BLaER1 (cell line): ENCODE data around the gene EYS.

Experiments
- H3K27ac ChIP-seq: shearing (Covaris generic); formaldehyde crosslinking; 2 replicates; pipeline ENCODE4 v1.8.1; 2022
- H3K27me3 ChIP-seq: shearing (Covaris generic); formaldehyde crosslinking; 2 replicates; pipeline ENCODE4 v1.8.1; 2022
- H3K36me3 ChIP-seq: shearing (Covaris generic); formaldehyde crosslinking; 2 replicates; pipeline ENCODE4 v1.8.1; 2022
- H3K4me1 ChIP-seq: shearing (Covaris generic); formaldehyde crosslinking; 2 replicates; pipeline ENCODE4 v1.8.1; 2022
- H3K4me2 ChIP-seq: shearing (Covaris generic); formaldehyde crosslinking; 2 replicates; pipeline ENCODE4 v1.8.1; 2022
- H3K4me3 ChIP-seq: shearing (Covaris generic); formaldehyde crosslinking; 2 replicates; pipeline ENCODE4 v1.8.1; 2022
- H3K9ac ChIP-seq: shearing (Covaris generic); formaldehyde crosslinking; 2 replicates; pipeline ENCODE4 v1.8.1; 2022
- H3K9me3 ChIP-seq: shearing (Covaris generic); formaldehyde crosslinking; 2 replicates; pipeline ENCODE4 v1.8.1; 2022
- H4K20me1 ChIP-seq: shearing (Covaris generic); formaldehyde crosslinking; 2 replicates; pipeline ENCODE4 v1.8.1; 2022
- Cebpa-rat ChIP-seq: shearing (Covaris generic); IDR thresholded peaks from 2 replicates; pipeline ENCODE4 v1.8.1; 2022

Gene EYS

DNA sequence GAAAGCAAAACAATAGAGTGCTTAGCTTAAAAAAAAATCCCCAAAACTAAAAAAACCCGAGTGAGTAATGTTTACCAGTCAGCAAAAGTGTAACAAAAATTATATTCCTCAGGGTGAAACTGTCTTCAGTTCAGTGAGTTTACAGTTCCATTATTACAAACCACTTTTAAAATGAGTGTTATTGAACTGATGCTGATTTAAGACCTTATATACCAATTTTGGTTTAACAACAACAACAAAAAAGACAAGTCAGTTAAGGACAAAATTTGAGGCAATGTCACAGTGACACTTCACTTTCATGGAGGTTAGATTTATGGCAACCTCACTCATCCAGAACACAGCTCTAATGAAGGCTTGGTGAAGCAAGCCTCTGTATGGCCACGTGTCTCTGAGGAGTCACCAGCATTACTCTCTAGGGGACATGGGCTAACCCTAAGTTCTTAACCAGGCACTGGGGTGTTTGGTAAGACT is 1440.6 kb downstream of the EYS start:
- Histone ChIP-seq H3K4me2 (no peak overlapping the region), H3K4me1 (peaks cover 10% of the 10 kb centered on the region), H3K9ac (no peak overlapping the region), H3K27ac (no peak overlapping the region), H3K4me3 (no peak overlapping the region), H4K20me1 (no peaks in the 10 kb centered on the region), H3K36me3 (no peaks in the 10 kb centered on the region), H3K9me3 (no peaks in the 10 kb centered on the region), H3K27me3 (no peaks in the 10 kb centered on the region)
- no peak for TF ChIP-seq Cebpa-rat

DNA sequence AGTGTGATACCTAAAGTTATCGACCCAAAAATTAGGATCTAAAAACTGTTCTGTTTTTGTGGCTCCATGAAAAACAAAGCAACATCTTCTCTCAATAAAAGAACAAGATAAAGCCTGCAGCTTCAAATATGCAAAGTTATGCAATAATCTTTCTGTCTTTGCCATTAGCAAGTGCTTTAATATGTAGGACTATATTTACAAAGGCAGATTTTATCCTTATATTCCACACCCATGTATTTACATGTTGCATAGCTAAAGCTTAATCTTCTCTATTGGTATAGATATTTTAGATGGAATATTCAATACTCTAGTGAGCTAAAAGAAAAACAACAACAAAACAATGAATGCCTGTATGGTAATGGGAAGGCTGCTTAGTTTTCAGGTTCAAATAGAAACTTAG is 1443.2 kb downstream of the EYS start:
- Histone ChIP-seq H3K9ac (no peak overlapping the region), H3K27me3 (no peaks in the 10 kb centered on the region), H4K20me1 (no peaks in the 10 kb centered on the region), H3K36me3 (no peaks in the 10 kb centered on the region), H3K4me3 (no peak overlapping the region), H3K4me2 (no peak overlapping the region), H3K9me3 (no peaks in the 10 kb centered on the region), H3K4me1 (peaks cover 10% of the 10 kb centered on the region), H3K27ac (no peak overlapping the region)
- no peak for TF ChIP-seq Cebpa-rat

DNA sequence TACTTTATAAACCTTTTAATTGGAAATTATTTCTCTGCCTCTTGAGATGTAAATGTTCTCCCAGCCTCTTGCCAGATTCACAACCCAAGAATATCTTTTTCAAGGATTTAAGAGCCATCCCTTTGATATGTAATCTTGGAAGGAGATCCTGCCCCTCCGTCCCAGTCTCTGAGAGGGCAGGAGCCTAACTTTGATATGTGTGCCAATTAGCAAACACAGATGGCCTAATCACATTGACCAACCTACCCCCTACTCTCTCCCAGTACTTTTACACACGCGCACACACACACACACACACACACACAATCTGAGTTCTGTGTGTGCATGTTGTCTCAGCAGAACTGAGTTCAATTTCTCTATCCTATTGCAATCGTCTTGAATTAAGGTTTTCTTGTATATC is 1447.7 kb downstream of the EYS start:
- H3K9ac ChIP-seq = no peak overlapping the region
- H3K36me3 ChIP-seq = no peaks in the 10 kb centered on the region
- H3K9me3 ChIP-seq = no peaks in the 10 kb centered on the region
- no peak overlapping the region for H3K4me2 ChIP-seq
- no peaks in the 10 kb centered on the region for H4K20me1 ChIP-seq
- H3K4me1 ChIP-seq = 0 out of 2 replicates have a peak, but pooled peaks cover 4% of the 10 kb centered on the region
- H3K4me3 ChIP-seq = no peak overlapping the region
- no peak overlapping the region for H3K27ac ChIP-seq
- TF ChIP-seq Cebpa-rat = no peak
- no peaks in the 10 kb centered on the region for H3K27me3 ChIP-seq

DNA sequence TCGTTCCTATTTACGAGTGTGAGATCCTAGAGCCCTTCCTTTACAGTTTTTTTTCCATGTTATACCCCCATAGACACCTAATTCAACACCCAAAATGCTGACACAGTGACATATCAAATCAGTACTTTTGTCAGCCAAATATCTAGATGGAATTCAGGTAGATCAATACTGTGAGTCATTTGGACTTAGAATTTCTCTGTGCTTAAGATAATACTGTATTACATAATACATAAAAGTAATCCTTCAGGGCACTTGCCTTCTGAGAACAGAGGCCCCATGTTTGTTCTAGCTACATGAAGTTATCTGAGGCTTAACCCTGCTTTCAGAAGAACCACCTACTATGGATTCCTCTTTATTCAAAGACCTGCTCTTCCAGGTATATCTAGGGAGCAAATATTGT is 1448.3 kb downstream of the EYS start:
- Histone ChIP-seq H3K4me1 (0 out of 2 replicates have a peak, but pooled peaks cover 4% of the 10 kb centered on the region), H3K36me3 (no peaks in the 10 kb centered on the region), H3K9ac (no peak overlapping the region), H3K4me3 (no peak overlapping the region), H4K20me1 (no peaks in the 10 kb centered on the region), H3K27me3 (no peaks in the 10 kb centered on the region), H3K9me3 (no peaks in the 10 kb centered on the region), H3K4me2 (no peak overlapping the region), H3K27ac (no peak overlapping the region)
- no peak for TF ChIP-seq Cebpa-rat

DNA sequence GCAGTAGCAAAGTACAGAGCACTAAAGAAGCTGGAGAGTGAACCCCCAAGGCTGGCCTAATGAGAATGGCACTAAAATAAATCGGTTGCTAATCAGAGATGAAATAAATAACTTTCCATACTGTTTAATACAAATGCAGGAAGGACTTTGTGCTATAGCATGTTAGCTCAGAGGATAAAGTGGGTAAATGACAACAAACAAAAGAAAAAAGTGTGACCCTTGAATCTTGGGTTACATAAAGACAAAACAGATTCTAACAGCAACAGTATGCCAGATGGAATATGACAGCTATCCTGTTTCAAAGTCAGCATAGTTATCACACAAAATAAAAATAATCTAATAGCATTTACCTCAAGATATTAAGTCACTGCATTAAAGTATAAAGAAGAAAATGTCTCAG is 1448.7 kb downstream of the EYS start:
- Histone ChIP-seq H3K36me3 (no peaks in the 10 kb centered on the region), H3K9ac (no peak overlapping the region), H3K9me3 (no peaks in the 10 kb centered on the region), H3K4me2 (no peak overlapping the region), H4K20me1 (no peaks in the 10 kb centered on the region), H3K4me3 (no peak overlapping the region), H3K27ac (no peak overlapping the region), H3K27me3 (no peaks in the 10 kb centered on the region), H3K4me1 (0 out of 2 replicates have a peak, but pooled peaks cover 4% of the 10 kb centered on the region)
- no peak for TF ChIP-seq Cebpa-rat

DNA sequence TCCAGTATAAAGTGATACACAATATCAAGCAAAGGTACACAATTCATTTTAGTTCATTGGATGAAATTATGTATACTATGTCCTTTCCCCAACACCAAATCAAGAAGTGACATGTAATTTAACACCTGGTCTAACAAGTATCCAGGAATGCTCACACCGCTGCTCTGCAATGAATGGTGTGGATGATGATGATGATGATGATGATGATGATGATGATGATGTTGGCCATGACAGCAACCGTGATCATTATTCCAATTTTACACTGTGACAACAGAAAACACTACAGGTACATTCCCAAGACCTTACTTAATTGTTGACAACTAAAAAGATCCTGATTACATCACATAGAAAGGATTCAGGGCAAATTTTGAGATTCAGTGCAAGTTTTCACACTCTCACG is 1449.4 kb downstream of the EYS start:
- H3K4me1 ChIP-seq = 0 out of 2 replicates have a peak, but pooled peaks cover 3% of the 10 kb centered on the region

DNA sequence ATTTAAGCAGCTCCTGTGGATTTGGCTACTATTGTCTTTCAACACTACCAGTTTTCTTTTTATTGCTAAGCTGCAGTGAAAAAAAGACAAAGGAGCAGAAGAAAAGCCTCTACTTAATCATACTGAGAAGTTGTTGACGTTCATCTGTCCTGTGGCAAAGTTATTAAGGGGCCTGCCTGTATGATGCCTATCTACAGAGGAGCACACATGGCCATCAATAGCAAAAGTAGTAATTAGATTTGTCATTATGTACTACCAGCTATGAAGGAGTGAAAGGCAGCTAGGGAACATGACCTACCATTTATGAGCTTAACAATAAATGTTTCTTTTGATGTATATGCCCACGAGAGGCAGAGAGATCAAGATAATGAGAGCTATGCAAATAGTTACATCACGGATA is 1450.5 kb downstream of the EYS start:
- no peak overlapping the region for H3K4me3 ChIP-seq
- H3K27me3 ChIP-seq = no peaks in the 10 kb centered on the region
- no peaks in the 10 kb centered on the region for H3K9me3 ChIP-seq
- no peak overlapping the region for H3K9ac ChIP-seq
- no peak for TF ChIP-seq Cebpa-rat
- H4K20me1 ChIP-seq = no peaks in the 10 kb centered on the region
- no peak overlapping the region for H3K4me2 ChIP-seq
- no peaks in the 10 kb centered on the region for H3K4me1 ChIP-seq
- H3K27ac ChIP-seq = no peak overlapping the region
- H3K36me3 ChIP-seq = no peaks in the 10 kb centered on the region

More for the DNA sequence above, 1449.4 kb downstream of the EYS start:
- no peak overlapping the region for H3K27ac ChIP-seq
- no peak for TF ChIP-seq Cebpa-rat
- no peaks in the 10 kb centered on the region for H3K27me3 ChIP-seq
- no peak overlapping the region for H3K4me2 ChIP-seq
- no peaks in the 10 kb centered on the region for H3K9me3 ChIP-seq
- H3K9ac ChIP-seq = no peak overlapping the region
- no peaks in the 10 kb centered on the region for H3K36me3 ChIP-seq
- no peaks in the 10 kb centered on the region for H4K20me1 ChIP-seq
- H3K4me3 ChIP-seq = no peak overlapping the region

DNA sequence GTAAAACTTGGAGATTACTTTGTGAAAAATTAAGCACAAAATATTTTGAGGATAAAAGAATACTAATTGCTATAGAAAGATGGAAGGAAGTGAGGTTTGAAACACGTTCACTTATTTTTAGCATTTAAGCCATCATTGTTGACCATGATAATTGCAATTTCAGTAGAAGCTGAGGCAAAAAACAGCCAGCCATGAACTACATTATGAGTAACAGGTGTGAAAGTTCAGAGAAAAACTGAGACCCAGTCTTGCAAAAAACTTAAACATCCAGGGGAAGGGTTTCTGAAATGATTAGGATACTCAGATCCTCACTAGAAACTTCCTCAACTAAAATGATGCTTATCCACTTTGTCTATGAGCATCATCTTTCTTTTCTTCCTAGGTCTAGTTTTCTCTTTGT is 1452.0 kb downstream of the EYS start:
- TF ChIP-seq Cebpa-rat = no peak
- H3K9ac ChIP-seq = no peak overlapping the region
- H3K4me1 ChIP-seq = no peaks in the 10 kb centered on the region
- H3K27ac ChIP-seq = no peak overlapping the region
- H3K4me2 ChIP-seq = no peak overlapping the region
- H4K20me1 ChIP-seq = no peaks in the 10 kb centered on the region
- no peaks in the 10 kb centered on the region for H3K36me3 ChIP-seq
- no peak overlapping the region for H3K4me3 ChIP-seq
- H3K9me3 ChIP-seq = no peaks in the 10 kb centered on the region
- no peaks in the 10 kb centered on the region for H3K27me3 ChIP-seq

DNA sequence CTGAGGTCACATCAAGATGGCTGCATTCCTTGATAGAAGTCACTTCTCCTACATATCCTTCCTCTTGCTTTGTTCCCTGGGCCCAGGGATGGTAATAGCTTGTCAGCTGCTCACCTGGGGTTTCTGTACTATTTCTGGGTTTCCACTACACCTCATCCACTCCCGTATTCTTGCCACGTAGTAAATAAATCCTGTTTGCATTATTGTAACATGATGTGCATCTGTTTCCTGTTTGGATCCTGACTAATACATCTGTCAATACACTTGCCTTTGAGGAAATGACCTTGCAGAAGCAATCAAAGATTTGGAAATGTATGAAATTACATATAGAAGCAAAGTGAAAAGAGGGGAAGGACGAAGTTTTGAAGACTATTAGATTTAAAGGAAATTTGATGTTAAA is 1452.5 kb downstream of the EYS start:
- Histone ChIP-seq H3K27ac (no peak overlapping the region), H3K9ac (no peak overlapping the region)

DNA sequence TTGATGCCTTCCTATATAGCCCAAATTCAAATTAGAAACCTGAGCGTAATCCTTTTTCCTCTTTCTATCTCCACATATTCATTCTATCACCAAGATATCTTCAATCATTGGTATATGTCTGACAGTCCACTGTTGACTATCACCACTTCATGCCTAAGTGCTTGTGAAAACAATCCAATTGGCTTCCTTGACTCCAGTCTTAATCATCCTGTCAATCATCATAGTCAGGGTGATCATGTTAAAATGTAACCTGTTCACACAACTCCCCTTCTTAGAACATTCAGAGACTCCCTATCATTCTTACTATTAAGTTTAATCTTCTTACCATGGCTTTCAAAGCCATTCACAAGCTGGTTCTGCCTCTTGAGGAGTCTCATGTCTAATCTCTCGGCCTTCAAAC is 1454.8 kb downstream of the EYS start:
- Histone ChIP-seq H3K9ac (no peak overlapping the region), H3K4me1 (no peaks in the 10 kb centered on the region), H3K27me3 (no peaks in the 10 kb centered on the region), H4K20me1 (no peaks in the 10 kb centered on the region), H3K9me3 (no peaks in the 10 kb centered on the region), H3K4me3 (no peak overlapping the region), H3K27ac (no peak overlapping the region), H3K36me3 (no peaks in the 10 kb centered on the region), H3K4me2 (no peak overlapping the region)
- no peak for TF ChIP-seq Cebpa-rat

More for the DNA sequence above, 1452.5 kb downstream of the EYS start:
- TF ChIP-seq Cebpa-rat = no peak
- Histone ChIP-seq H3K36me3 (no peaks in the 10 kb centered on the region), H3K4me3 (no peak overlapping the region), H4K20me1 (no peaks in the 10 kb centered on the region), H3K9me3 (no peaks in the 10 kb centered on the region), H3K4me2 (no peak overlapping the region), H3K4me1 (no peaks in the 10 kb centered on the region), H3K27me3 (no peaks in the 10 kb centered on the region)

DNA sequence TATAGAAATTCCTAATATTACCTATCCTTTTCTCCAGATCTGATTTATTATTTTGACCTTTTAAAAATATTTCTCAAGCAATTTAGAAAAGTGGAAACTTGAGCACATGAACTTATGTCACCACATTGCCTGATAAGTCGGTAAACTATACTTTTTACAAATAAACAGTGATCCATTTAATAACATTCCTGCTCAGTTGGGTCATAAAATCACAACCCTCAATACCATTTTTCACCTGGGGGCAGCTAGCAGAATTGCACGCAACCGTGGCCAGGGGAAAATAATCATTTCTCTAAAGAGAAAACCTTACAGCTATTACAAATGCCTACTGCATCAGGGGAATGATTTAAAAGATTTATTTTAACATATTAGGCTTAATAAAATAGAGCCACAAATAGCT is 1456.9 kb downstream of the EYS start:
- H3K4me1 ChIP-seq = no peaks in the 10 kb centered on the region

More for the DNA sequence above, 1456.9 kb downstream of the EYS start:
- Histone ChIP-seq H4K20me1 (no peaks in the 10 kb centered on the region), H3K9ac (no peak overlapping the region), H3K4me3 (no peak overlapping the region), H3K4me2 (no peak overlapping the region), H3K36me3 (no peaks in the 10 kb centered on the region), H3K27ac (no peak overlapping the region), H3K27me3 (no peaks in the 10 kb centered on the region), H3K9me3 (no peaks in the 10 kb centered on the region)
- no peak for TF ChIP-seq Cebpa-rat
